ENCODE measurements around the gene EVA1B. TPM values are rescaled to one million over a fixed set of nuclear protein-coding genes. Genes with fewer than 3 reads are reported as not detected.

The EVA1B gene
- polyA plus RNA-seq, 4 donors = 43.1 to 142 (median 86.8) TPM

- no peak for DNase-seq (ENCODE audit: low read depth in 4 of 4, low spot score in 2 of 4)
These were observed 2.7 kb downstream of the EVA1B start for GRCh38 chr1:36320767-36321118.

GRCh38 chr1:36320291-36320761 is 3.1 kb downstream of the EVA1B start:
- no peak for DNase-seq (ENCODE audit: low read depth in 4 of 4, low spot score in 2 of 4)

- no peak for DNase-seq (ENCODE audit: low read depth in 4 of 4, low spot score in 2 of 4)
These were observed 14.0 kb downstream of the EVA1B start for GRCh38 chr1:36309397-36309796.

GRCh38 chr1:36307601-36308330 is 15.7 kb downstream of the EVA1B start:
- DNase-seq (ENCODE audit: low read depth in 4 of 4, low spot score in 2 of 4) = no peak

GRCh38 chr1:36306902-36307456 is 16.5 kb downstream of the EVA1B start:
- DNase-seq (ENCODE audit: low read depth in 4 of 4, low spot score in 2 of 4) = peak in 3 of 4 donors; percentile 77 to 91 (median 90)

GRCh38 chr1:36306210-36306901 is 17.1 kb downstream of the EVA1B start, which contains the start of gene SH3D21:
SH3D21 (plus strand) TSS chr1:36306368; CDS start chr1:36306421, 53 bp downstream.
- no peak for DNase-seq (ENCODE audit: low read depth in 4 of 4, low spot score in 2 of 4)

- DNase-seq (ENCODE audit: low read depth in 4 of 4, low spot score in 2 of 4) = no peak
These were observed 17.6 kb downstream of the EVA1B start for GRCh38 chr1:36305915-36306209.

- DNase-seq (ENCODE audit: low read depth in 4 of 4, low spot score in 2 of 4) = no peak
These were observed 18.2 kb downstream of the EVA1B start for GRCh38 chr1:36304970-36305914.

- no peak for DNase-seq (ENCODE audit: low read depth in 4 of 4, low spot score in 2 of 4)
These were observed 18.9 kb downstream of the EVA1B start for GRCh38 chr1:36304521-36304920.

- no peak for DNase-seq (ENCODE audit: low read depth in 4 of 4, low spot score in 2 of 4)
These were observed 19.6 kb downstream of the EVA1B start for GRCh38 chr1:36303650-36304360.

- no peak for DNase-seq (ENCODE audit: low read depth in 4 of 4, low spot score in 2 of 4)
These were observed 20.2 kb downstream of the EVA1B start for GRCh38 chr1:36303244-36303643.

- DNase-seq (ENCODE audit: low read depth in 4 of 4, low spot score in 2 of 4) = no peak
These were observed 22.2 kb downstream of the EVA1B start for GRCh38 chr1:36301220-36301619.

- DNase-seq (ENCODE audit: low read depth in 4 of 4, low spot score in 2 of 4) = no peak
These were observed 22.9 kb downstream of the EVA1B start for GRCh38 chr1:36300526-36300925.

GRCh38 chr1:36298640-36299039 is 24.8 kb downstream of the EVA1B start:
- no peak for DNase-seq (ENCODE audit: low read depth in 4 of 4, low spot score in 2 of 4)

- DNase-seq (ENCODE audit: low read depth in 4 of 4, low spot score in 2 of 4) = no peak
These were observed 26.4 kb downstream of the EVA1B start for GRCh38 chr1:36297062-36297461.

GRCh38 chr1:36295390-36295789 is 28.1 kb downstream of the EVA1B start:
- DNase-seq (ENCODE audit: low read depth in 4 of 4, low spot score in 2 of 4) = no peak

GRCh38 chr1:36287595-36287994 is 35.9 kb downstream of the EVA1B start:
- no peak for DNase-seq (ENCODE audit: low read depth in 4 of 4, low spot score in 2 of 4)

GRCh38 chr1:36286802-36287201 is 36.6 kb downstream of the EVA1B start:
- no peak for DNase-seq (ENCODE audit: low read depth in 4 of 4, low spot score in 2 of 4)

- DNase-seq (ENCODE audit: low read depth in 4 of 4, low spot score in 2 of 4) = peak; percentile 55 to 81 (median 64)
These were observed 37.9 kb downstream of the EVA1B start for GRCh38 chr1:36285443-36286101.

- DNase-seq (ENCODE audit: low read depth in 4 of 4, low spot score in 2 of 4) = no peak
These were observed 38.9 kb downstream of the EVA1B start for GRCh38 chr1:36284517-36284916.

Data from left renal cortex interstitium (tissue), 4 donors.